Epidermal melanocyte (primary cell): ENCODE measurements around the gene FBN3.
"Not testable (repeated sequence)": the region's sequence is repeated elsewhere in the genome, so short reads cannot be mapped to it uniquely, and the experiment has no call there.

Source experiments
- DNase-seq: peaks from one replicate; pipeline ENCODE4 v3.0.0; 2011; ENCODE audit warnings: low spot score; ENCODE audit not compliant: insufficient read length

The FBN3 gene

GRCh38 chr19:8117991-8118390 lies 31.4 kb downstream of the FBN3 start:
- no peak for DNase-seq

- DNase-seq = no peak
Measured at GRCh38 chr19:8116437-8117293, 32.7 kb downstream of the FBN3 start.

GRCh38 chr19:8115805-8116396 lies 33.5 kb downstream of the FBN3 start:
- DNase-seq = no peak

- no peak for DNase-seq
Measured at GRCh38 chr19:8113017-8113416, 36.4 kb downstream of the FBN3 start.

- DNase-seq = no peak
Measured at GRCh38 chr19:8111376-8111775, 38.0 kb downstream of the FBN3 start.

GRCh38 chr19:8110931-8111330 lies 38.5 kb downstream of the FBN3 start:
- DNase-seq = no peak

- no peak for DNase-seq
Measured at GRCh38 chr19:8109890-8110662, 39.3 kb downstream of the FBN3 start.

- no peak for DNase-seq
Measured at GRCh38 chr19:8109455-8109854, 39.9 kb downstream of the FBN3 start.

- DNase-seq = no peak
Measured at GRCh38 chr19:8108560-8109445, 40.6 kb downstream of the FBN3 start.

GRCh38 chr19:8107301-8107903 lies 42.0 kb downstream of the FBN3 start:
- DNase-seq = no peak

GRCh38 chr19:8105471-8105870 lies 43.9 kb downstream of the FBN3 start:
- no peak for DNase-seq

- not testable (repeated sequence) for DNase-seq
Measured at GRCh38 chr19:8101910-8102309, 47.5 kb downstream of the FBN3 start.

- no peak for DNase-seq
Measured at GRCh38 chr19:8101311-8101710, 48.1 kb downstream of the FBN3 start.

- no peak for DNase-seq
Measured at GRCh38 chr19:8097681-8098567, 51.5 kb downstream of the FBN3 start.

GRCh38 chr19:8097198-8097597 lies 52.2 kb downstream of the FBN3 start:
- DNase-seq = no peak

GRCh38 chr19:8096071-8096470 lies 53.3 kb downstream of the FBN3 start:
- no peak for DNase-seq

GRCh38 chr19:8095354-8095886 lies 54.0 kb downstream of the FBN3 start:
- no peak for DNase-seq

- DNase-seq = no peak
Measured at GRCh38 chr19:8094336-8094735, 55.1 kb downstream of the FBN3 start.

- no peak for DNase-seq
Measured at GRCh38 chr19:8093740-8094139, 55.7 kb downstream of the FBN3 start.

GRCh38 chr19:8090950-8091349 lies 58.4 kb downstream of the FBN3 start:
- DNase-seq = no peak
